ENCODE measurements around the gene CYP26B1. TPM values are rescaled to one million over a fixed set of nuclear protein-coding genes. Genes with fewer than 3 reads are reported as not detected.

CYP26B1 gene
- total and polyA plus RNA-seq, 2 of the 8 experiments (the other 6 are each of a cell fraction or from before 2014, with no cell fraction given), result 0.06 to 0.69 TPM

GRCh38 chr2:72117029-72117428, 30.6 kb downstream of the CYP26B1 start:
- no peak for FAIRE-seq
- no peak overlapping the region for H3K14ac ChIP-seq (ENCODE audit: insufficient read length)
- H3K27ac ChIP-seq (ENCODE audit: low read depth, low read length), result no peak overlapping the region
- H3K79me1 ChIP-seq (ENCODE audit: low read depth, low read length), result no peaks in the 10 kb centered on the region
- H4K5ac ChIP-seq (ENCODE audit: insufficient read length, low read depth, low read length), result no peak overlapping the region
- no peak overlapping the region for H4K8ac ChIP-seq (ENCODE audit: extremely low read depth, insufficient read depth, low read length)
- TF ChIP-seq NANOG (IDR thresholded peaks at IDR 0.05; ENCODE audit: insufficient read depth, low read depth, low read length, poor library complexity, severe bottlenecking), result no peak
- H2AFZ ChIP-seq (ENCODE audit: low read length), result no peak overlapping the region
- no peak overlapping the region for H3K23ac ChIP-seq (ENCODE audit: insufficient read length)
- H3K36me3 ChIP-seq (ENCODE audit: control insufficient read depth in 2 of 4, insufficient read depth in 4 of 4, low read length in 3 of 4), result no peaks in the 10 kb centered on the region
- H3K18ac ChIP-seq (ENCODE audit: extremely low read depth, low read length), result no peak overlapping the region
- no peak overlapping the region for H3K4me2 ChIP-seq (ENCODE audit: insufficient read depth in 1 of 2, low read depth in 2 of 2, low read length in 2 of 2)
- no peaks in the 10 kb centered on the region; a peak in 2 of 7 replicates for H3K4me1 ChIP-seq (replicated peaks in 1 of 4; ENCODE audit: control insufficient read depth in 3 of 4, insufficient read depth in 4 of 4, low read length in 3 of 4)
- no peak overlapping the region for H2BK15ac ChIP-seq (ENCODE audit: low read length)
- no peak overlapping the region for H2BK12ac ChIP-seq (ENCODE audit: low read depth, low read length)
- H3K23me2 ChIP-seq (ENCODE audit: low read depth, low read length), result no peaks in the 10 kb centered on the region
- H2BK120ac ChIP-seq (replicated peaks; ENCODE audit: low read depth, low read length), result no peak overlapping the region
- H4K91ac ChIP-seq (replicated peaks; ENCODE audit: insufficient read length, low read length), result no peak overlapping the region
- no peaks in the 10 kb centered on the region for H3K79me2 ChIP-seq (ENCODE audit: control insufficient read depth in 1 of 2, insufficient read depth in 2 of 2, low read length in 2 of 2)
- DNase-seq (ENCODE audit: low read depth in 1 of 2, low spot score in 2 of 2), result no peak
- 87% methylated on average over 6 of the region's 6 CpGs; no CpG with 5 or more reads in 1 of the 2 experiments for WGBS, 2 experiments (ENCODE audit: extremely low coverage in 1 of 2, insufficient coverage in 1 of 2, insufficient read length in 1 of 2, insufficient replicate concordance in 2 of 2, low coverage in 1 of 2, low lambda C conversion rate in 2 of 2, missing lambda C conversion rate in 1 of 2)
- H2BK5ac ChIP-seq (ENCODE audit: low read depth, low read length), result no peak overlapping the region
- no peak overlapping the region for H3K9ac ChIP-seq (replicated peaks in 1 of 4; ENCODE audit: extremely low read depth in 1 of 4, low read depth in 3 of 4, low read length in 3 of 4)
- peaks cover 0 to 2% (median 0%) of the 10 kb centered on the region in 4 experiments; a peak in 1 of 7 replicates for H3K27me3 ChIP-seq (replicated peaks in 1 of 4; ENCODE audit: control insufficient read depth in 3 of 4, extremely low read depth in 1 of 4, insufficient read depth in 3 of 4, low read length in 3 of 4)
- H3K9me3 ChIP-seq (ENCODE audit: insufficient read depth in 2 of 2, low read depth in 1 of 2, low read length in 1 of 2), result peaks cover 2 to 4% of the 10 kb centered on the region in 2 experiments; a peak in 1 of 4 replicates
- ChIA-PET CTCF (ENCODE audit: partially characterized antibody) (interaction anchor here (0.6 to 6.6 kb wide), 16 partner anchors 10 to 535 kb away, joined by 3 to 70 read pairs (median 3); no protein-coding TSS in a partner anchor), POLR2A (ENCODE audit: partially characterized antibody) (no interaction called here)
- H4K20me1 ChIP-seq (replicated peaks in 1 of 2; ENCODE audit: control insufficient read depth in 1 of 2, insufficient read depth in 2 of 2, low read length in 2 of 2), result no peaks in the 10 kb centered on the region
- H3K56ac ChIP-seq (replicated peaks; ENCODE audit: insufficient read length, low read depth, low read length), result no peak overlapping the region
- H3K4me3 ChIP-seq (ENCODE audit: extremely low read depth in 1 of 4, insufficient read depth in 2 of 4, low read depth in 3 of 4, low read length in 4 of 4), result no peak overlapping the region
- no peak overlapping the region for H2BK20ac ChIP-seq (ENCODE audit: low read length)
- H3K4ac ChIP-seq (replicated peaks; ENCODE audit: insufficient read length, low read depth, low read length), result no peak overlapping the region
- H2AK5ac ChIP-seq (ENCODE audit: low read depth, low read length), result no peak overlapping the region

Data from H1 (cell line).